Adipose tissue (tissue), 3 donors: ENCODE results near the gene SLC38A8. TPM values are rescaled to one million over a fixed set of nuclear protein-coding genes. Genes with fewer than 3 reads are reported as not detected.

Experiments used
- H3K27ac ChIP-seq: one replicate; pipeline ENCODE4 v1.5.1; 2013; ENCODE audit warnings: low read depth, low read length
- WGBS, 3 donors: extraction: QIAGEN DNeasy Blood & Tissue Kit; methylation state at CpG; one replicate each; pipeline ENCODE4 v1.1.7; 2013; 5-methylcytosine and 5-hydroxymethylcytosine counted together
- polyA plus RNA-seq, 3 donors: library from polyadenylated mRNA; stranded (reverse); fragments of 200-250 nt; gene quantifications; one replicate each; pipeline ENCODE4 v1.2.3, GENCODE V29; 2013
- donor health status: healthy with polysubstance abuse.
- donor health status: Bipolar disorder and iron deficiency.
- donor health status: healthy.

SLC38A8 gene
- 1 to 10 TPM in 1 of 3 donors, under 1 TPM in 1, not detected in 1; 0.37 to 1.2 TPM for polyA plus RNA-seq

DNA sequence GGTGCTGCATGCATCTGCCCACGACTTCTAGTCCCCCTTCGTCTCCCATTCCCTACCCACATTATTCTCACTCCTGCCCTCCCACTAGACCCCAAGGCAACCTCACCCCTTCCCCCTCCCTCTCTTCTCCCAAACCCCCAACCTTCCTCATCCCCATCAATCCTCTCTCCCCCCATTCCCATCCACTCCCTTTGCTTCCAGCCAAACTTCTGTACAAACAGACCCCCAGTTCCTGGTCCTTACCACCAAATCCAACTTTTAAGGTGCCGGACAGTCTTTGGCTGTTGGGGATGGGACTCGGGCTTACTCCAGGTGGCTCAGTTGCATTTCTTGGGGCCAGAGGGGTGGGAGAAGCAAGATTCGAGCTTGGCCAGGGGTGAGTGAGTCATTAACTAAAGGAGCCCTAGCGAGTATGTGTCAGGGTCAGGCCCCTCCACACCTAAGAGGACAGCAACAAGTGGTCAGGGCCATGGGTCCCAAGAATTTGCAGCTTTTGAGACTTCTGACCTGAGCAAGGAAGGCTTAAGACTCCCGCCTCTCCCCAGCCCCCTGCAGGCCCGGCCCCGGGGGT lies at the start of gene SLC38A8:
Gene SLC38A8 (minus strand): TSS at position 488 of the 571 bp plus-strand sequence. CDS start 638 bp downstream, outside the sequence.
- H3K27ac ChIP-seq: no peak within 1 kb of the TSS
- WGBS, 3 donors: 61 to 66% (median 63%) methylated on average over 9 of the region's 9 CpGs

- H3K27ac ChIP-seq: no peak overlapping the region
- 89 to 94% (median 94%) methylated on average over 10 of the region's 10 CpGs for WGBS, 3 donors
Observed at GRCh38 chr16:84091460-84091859, 48.9 kb upstream of the SLC38A8 start.

GRCh38 chr16:84090211-84090610 lies 47.6 kb upstream of the SLC38A8 start:
- WGBS, 3 donors: 87 to 93% (median 92%) methylated on average over 9 of the region's 9 CpGs
- H3K27ac ChIP-seq: no peak overlapping the region

DNA sequence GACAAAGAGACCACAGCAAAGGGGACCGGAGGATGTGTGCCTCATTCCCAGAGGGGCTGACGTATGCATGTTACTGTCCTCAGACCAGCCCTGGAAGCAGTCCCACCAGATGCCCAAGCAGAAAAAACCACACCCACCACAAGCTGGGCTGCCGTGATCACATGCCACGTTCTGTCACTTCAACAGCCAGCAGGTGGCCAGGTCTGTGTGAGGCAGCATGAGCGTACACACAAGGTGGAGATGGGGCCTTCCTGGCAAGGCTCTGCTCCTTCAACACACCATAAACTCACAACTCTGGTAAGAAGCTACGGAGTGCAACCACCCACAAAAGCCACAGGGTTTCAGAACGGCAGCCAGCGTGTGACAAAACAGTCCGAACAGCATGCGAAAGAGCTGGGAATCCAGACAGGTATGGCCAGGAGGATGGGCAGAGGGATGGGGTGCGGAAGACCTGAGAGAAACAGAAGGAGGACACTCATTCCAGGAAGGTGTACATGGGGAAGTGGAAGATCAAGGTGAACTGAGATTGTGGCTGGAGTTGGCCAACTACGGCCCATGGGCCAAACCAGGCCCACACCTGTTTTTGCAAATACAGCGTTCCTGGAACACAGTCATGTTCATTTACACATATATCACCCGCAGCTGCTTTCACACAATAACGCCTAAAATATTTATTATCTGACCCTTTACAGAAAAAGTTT lies 46.2 kb upstream of the SLC38A8 start:
- no peak overlapping the region for H3K27ac ChIP-seq
- WGBS, 3 donors: 65 to 81% (median 67%) methylated on average over 15 of the region's 15 CpGs

- WGBS, 3 donors: 70 to 79% (median 74%) methylated on average over 11 of the region's 11 CpGs
- no peak overlapping the region for H3K27ac ChIP-seq
Observed at GRCh38 chr16:84087466-84088151, 45.0 kb upstream of the SLC38A8 start.

GRCh38 chr16:84087001-84087400 lies 44.4 kb upstream of the SLC38A8 start:
- H3K27ac ChIP-seq: no peak overlapping the region
- 79 to 84% (median 82%) methylated on average over 12 of the region's 12 CpGs for WGBS, 3 donors

DNA sequence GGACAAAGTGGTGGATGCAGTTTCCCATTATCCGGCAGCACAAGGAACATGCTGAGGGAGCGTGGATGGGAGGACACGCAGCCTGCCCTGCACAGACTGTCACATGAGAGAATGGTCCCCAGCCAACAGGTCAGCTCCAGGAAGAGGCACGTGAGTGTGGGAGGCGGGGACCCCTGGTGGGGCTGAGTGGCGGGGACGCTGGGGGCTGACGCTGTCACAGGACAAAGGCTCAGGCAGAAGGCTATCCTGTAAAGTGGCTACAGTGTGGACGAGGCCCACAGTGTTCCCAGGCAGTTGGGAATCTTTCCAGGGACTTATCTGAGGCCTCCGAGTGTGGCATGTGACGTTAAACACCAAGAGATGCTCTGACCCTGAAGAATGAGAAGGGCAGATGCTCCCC lies 43.7 kb upstream of the SLC38A8 start:
- 72 to 73% (median 73%) methylated on average over 10 to 11 of the region's 11 CpGs for WGBS, 3 donors

DNA sequence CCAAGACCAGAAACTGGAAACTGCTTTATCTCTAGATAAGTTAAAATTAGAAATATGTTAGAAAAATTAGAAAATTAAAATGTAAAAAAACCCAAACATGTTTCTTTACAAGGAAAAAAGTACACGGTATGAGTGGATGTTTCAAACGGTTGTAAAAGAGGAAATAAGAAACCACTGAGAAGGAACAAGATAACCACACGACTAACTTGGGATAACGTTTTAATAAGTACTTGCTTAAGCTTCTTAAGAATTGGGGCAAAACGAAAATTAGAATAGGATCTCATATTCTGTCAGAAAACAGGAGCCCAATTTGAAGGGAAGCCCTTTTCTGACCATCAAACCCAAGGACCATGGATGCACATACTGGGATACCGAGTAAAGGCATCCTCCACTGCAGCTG lies 43.2 kb upstream of the SLC38A8 start:
- no peak overlapping the region for H3K27ac ChIP-seq
- WGBS, 3 donors: 36 to 64% (median 42%) methylated on average over 6 of the region's 6 CpGs

More for the DNA sequence above, 43.7 kb upstream of the SLC38A8 start:
- H3K27ac ChIP-seq: no peak overlapping the region

- no peak overlapping the region for H3K27ac ChIP-seq
- WGBS, 3 donors: 72 to 79% (median 75%) methylated on average over 8 of the region's 8 CpGs
Observed at GRCh38 chr16:84085271-84085667, 42.7 kb upstream of the SLC38A8 start.

GRCh38 chr16:84084570-84085270 lies 42.1 kb upstream of the SLC38A8 start:
- H3K27ac ChIP-seq: no peak overlapping the region
- 46 to 60% (median 52%) methylated on average over 11 of the region's 11 CpGs for WGBS, 3 donors

- H3K27ac ChIP-seq: no peak overlapping the region
- WGBS, 3 donors: 51 to 86% (median 60%) methylated on average over 11 of the region's 11 CpGs
Observed at GRCh38 chr16:84082835-84083569, 40.4 kb upstream of the SLC38A8 start.

DNA sequence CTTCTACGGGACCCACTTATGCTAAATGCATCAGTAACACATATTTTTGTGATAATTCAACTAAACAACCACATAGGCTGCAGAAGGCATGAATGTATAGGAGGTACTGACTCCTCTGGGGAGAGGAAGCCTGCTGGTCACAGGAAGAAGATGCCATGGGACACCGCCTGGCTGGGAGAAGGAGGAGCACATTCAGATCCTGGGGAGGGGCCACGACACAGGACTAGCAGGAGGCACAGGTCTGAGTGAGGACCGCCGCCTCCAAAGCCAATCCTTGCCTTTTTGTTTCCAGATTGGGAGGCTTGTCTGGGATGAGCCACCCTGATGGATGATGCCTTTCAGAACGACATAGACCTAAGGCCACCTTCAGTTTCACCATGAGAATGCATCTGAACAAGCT lies 39.5 kb upstream of the SLC38A8 start:
- no peak overlapping the region for H3K27ac ChIP-seq
- WGBS, 3 donors: 87 to 88% (median 88%) methylated on average over 6 of the region's 6 CpGs

- WGBS, 3 donors: 80 to 91% (median 81%) methylated on average over 14 of the region's 14 CpGs
- H3K27ac ChIP-seq: no peak overlapping the region
Observed at GRCh38 chr16:84081446-84081989, 38.9 kb upstream of the SLC38A8 start.

GRCh38 chr16:84080813-84081212 lies 38.2 kb upstream of the SLC38A8 start:
- WGBS, 3 donors: 81 to 86% (median 83%) methylated on average over 6 of the region's 6 CpGs
- no peak overlapping the region for H3K27ac ChIP-seq

DNA sequence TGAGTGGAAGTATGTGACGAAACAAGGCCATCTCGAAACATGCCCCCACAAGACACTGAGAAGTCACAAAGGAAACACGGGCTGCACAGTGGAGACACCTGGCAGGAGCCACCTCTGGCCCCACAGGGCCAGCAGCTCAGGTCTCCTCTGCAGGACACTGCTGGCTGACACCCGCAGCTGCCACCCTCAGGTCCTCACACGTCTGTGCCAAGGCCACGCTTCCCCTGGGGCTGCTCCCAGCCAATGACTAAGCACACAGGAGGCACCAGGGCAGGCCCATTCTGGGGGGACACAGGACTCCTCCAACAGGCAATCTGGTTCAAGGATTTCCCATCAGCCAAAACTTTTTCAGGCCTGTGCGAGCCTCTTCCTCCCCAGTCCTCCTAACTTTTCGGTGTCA lies 37.8 kb upstream of the SLC38A8 start:
- WGBS, 3 donors: 71 to 82% (median 72%) methylated on average over 8 of the region's 8 CpGs

DNA sequence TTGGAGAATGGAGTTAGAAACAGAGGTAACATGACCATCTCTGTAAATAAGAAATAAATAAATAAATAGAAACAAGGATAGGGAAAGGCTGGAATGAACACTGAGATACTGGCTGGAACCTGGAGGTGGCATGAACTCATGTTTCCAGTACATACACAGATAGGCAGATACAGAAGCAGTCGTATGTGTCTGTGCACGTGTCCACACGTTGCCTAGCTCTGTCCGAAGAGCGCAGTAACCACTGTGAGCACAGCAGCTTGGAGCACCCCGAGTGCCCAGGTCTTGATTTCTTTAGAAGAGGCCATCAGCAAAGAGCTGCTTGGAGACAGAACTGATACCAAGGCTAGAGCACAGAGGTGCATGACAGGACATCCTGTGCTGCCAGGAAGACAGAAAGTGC lies 37.1 kb upstream of the SLC38A8 start:
- H3K27ac ChIP-seq: no peak overlapping the region
- 87 to 96% (median 92%) methylated on average over 6 of the region's 6 CpGs for whole genome bisulfite sequencing, 3 donors

More for the DNA sequence above, 37.8 kb upstream of the SLC38A8 start:
- no peak overlapping the region for H3K27ac ChIP-seq

- 91 to 95% (median 91%) methylated on average over 11 of the region's 11 CpGs for WGBS, 3 donors
- no peak overlapping the region for H3K27ac ChIP-seq
Observed at GRCh38 chr16:84075376-84075775, 32.8 kb upstream of the SLC38A8 start.

GRCh38 chr16:84074721-84075120 lies 32.1 kb upstream of the SLC38A8 start:
- WGBS, 3 donors: 76 to 88% (median 79%) methylated on average over 3 of the region's 3 CpGs
- H3K27ac ChIP-seq: no peak overlapping the region
